ENCODE measurements around the gene KRTAP3-1. TPM values are rescaled to one million over a fixed set of nuclear protein-coding genes. Genes with fewer than 3 reads are reported as not detected.

The KRTAP3-1 gene
- total RNA-seq, 1 experiment from 2014 or later: not detected

GRCh38 chr17:41020336-41020735 lies 11.4 kb upstream of the KRTAP3-1 start:
- no peaks in the 10 kb centered on the region for H3K36me3 Mint-ChIP-seq (ENCODE audit: insufficient read depth in 1 of 3, low read depth in 3 of 3)
- H4K5ac ChIP-seq (ENCODE audit: insufficient read length, low read depth, low read length): no peak overlapping the region
- H2AK5ac ChIP-seq (ENCODE audit: insufficient read length, low read length): no peak overlapping the region
- H3K9me3 ChIP-seq (ENCODE audit: control insufficient read depth, low read depth, low read length): no peaks in the 10 kb centered on the region
- no peaks in the 10 kb centered on the region for H3K27me3 ChIP-seq (ENCODE audit: insufficient read depth, low read length)
- no peak overlapping the region for H2BK12ac ChIP-seq (ENCODE audit: insufficient read length, low read depth, low read length)
- no peak overlapping the region for H3K27ac Mint-ChIP-seq
- no peak for DNase-seq
- no peak overlapping the region for H3K4me2 ChIP-seq (ENCODE audit: insufficient read depth, insufficient read length, low read length)
- no peak for TF ChIP-seq CTCF (conservative IDR thresholded peaks at IDR 0.05)
- no peak overlapping the region for H4K8ac ChIP-seq (replicated peaks; ENCODE audit: insufficient read length, low read depth, low read length)
- no peak overlapping the region for H4K91ac ChIP-seq (ENCODE audit: insufficient read length, low read depth, low read length)
- H2BK20ac ChIP-seq (ENCODE audit: low read depth, low read length, poor library complexity, severe bottlenecking): no peak overlapping the region
- H3K9me3 Mint-ChIP-seq: peaks cover 0 to 3% of the 10 kb centered on the region in 2 experiments; a peak in 1 of 5 replicates
- 0 out of 2 replicates have a peak, but pooled peaks cover 2% of the 10 kb centered on the region for H3K27me3 Mint-ChIP-seq (ENCODE audit: low read depth)
- no peak overlapping the region for H2BK15ac ChIP-seq (ENCODE audit: low read depth, low read length)
- H3K14ac ChIP-seq (ENCODE audit: insufficient read depth, low read length): no peak overlapping the region
- H3K4me1 Mint-ChIP-seq: peaks cover 0 to 2% of the 10 kb centered on the region in 2 experiments; a peak in 1 of 4 replicates
- no peak overlapping the region for H3K4me3 Mint-ChIP-seq
- no peak overlapping the region for H3K23ac ChIP-seq (ENCODE audit: insufficient read length, low read depth, low read length)
- no peak overlapping the region for H3T11ph ChIP-seq (ENCODE audit: low read length)
- no peaks in the 10 kb centered on the region for H3K4me1 ChIP-seq (ENCODE audit: insufficient read depth, low read length)
- no peak overlapping the region for H3K18ac ChIP-seq (ENCODE audit: insufficient read length, low read depth, low read length)
- no peaks in the 10 kb centered on the region for H3K23me2 ChIP-seq (ENCODE audit: insufficient read length, low read depth, low read length, poor library complexity, severe bottlenecking)
- H3K9ac ChIP-seq (ENCODE audit: extremely low read depth, insufficient read length, low read length): no peak overlapping the region
- no peak overlapping the region for H2BK5ac ChIP-seq (ENCODE audit: insufficient read length, low read length)
- H2BK120ac ChIP-seq (ENCODE audit: low read depth, low read length, poor library complexity, severe bottlenecking): no peak overlapping the region
- H3K56ac ChIP-seq (ENCODE audit: insufficient read length, low read depth, low read length): no peak overlapping the region
- H3K79me1 ChIP-seq (ENCODE audit: insufficient read depth, low read depth, low read length, poor library complexity, severe bottlenecking): no peaks in the 10 kb centered on the region
- no peaks in the 10 kb centered on the region for H3K79me2 ChIP-seq (ENCODE audit: insufficient read depth, low read length)
- no peak overlapping the region for H2AFZ ChIP-seq (ENCODE audit: low read length)
- H4K20me1 ChIP-seq (ENCODE audit: control insufficient read depth, insufficient read depth, insufficient read length): no peaks in the 10 kb centered on the region
- H3K4ac ChIP-seq (ENCODE audit: low read depth, low read length): no peak overlapping the region
- no peak overlapping the region for H3K27ac ChIP-seq (ENCODE audit: insufficient read length, low read depth, low read length)

Data from H9 (cell line).